NB4 (cell line): ENCODE measurements around the gene JAKMIP2.

Experiments used
- DNase-seq: peaks from one replicate; pipeline ENCODE4 v3.0.0; 2010; ENCODE audit warnings: low read depth
- H3K4me3 ChIP-seq: one replicate; pipeline ENCODE4 v1.5.1; 2011; ENCODE audit warnings: mild to moderate bottlenecking, low read depth, low read length, moderate library complexity
- MYC ChIP-seq: IDR thresholded peaks from 2 replicates; pipeline ENCODE4 v1.6.1; 2011; ENCODE audit warnings: low read depth, low read length
- POLR2A ChIP-seq: IDR thresholded peaks from 2 replicates; pipeline ENCODE4 v1.6.1; 2011; ENCODE audit warnings: mild to moderate bottlenecking; ENCODE audit not compliant: insufficient read length; ENCODE audit errors: extremely low read depth
- TF ChIP-seq, protein P1 (sequence below): IDR thresholded peaks from one replicate; pipeline ENCODE4 v1.5.1; 2012; ENCODE audit warnings: low read depth, low read length
- TF ChIP-seq, protein P2 (sequence below): IDR thresholded peaks from 2 replicates; pipeline ENCODE4 v1.6.1; 2011; ENCODE audit warnings: low read depth, low read length

Gene JAKMIP2

DNA sequence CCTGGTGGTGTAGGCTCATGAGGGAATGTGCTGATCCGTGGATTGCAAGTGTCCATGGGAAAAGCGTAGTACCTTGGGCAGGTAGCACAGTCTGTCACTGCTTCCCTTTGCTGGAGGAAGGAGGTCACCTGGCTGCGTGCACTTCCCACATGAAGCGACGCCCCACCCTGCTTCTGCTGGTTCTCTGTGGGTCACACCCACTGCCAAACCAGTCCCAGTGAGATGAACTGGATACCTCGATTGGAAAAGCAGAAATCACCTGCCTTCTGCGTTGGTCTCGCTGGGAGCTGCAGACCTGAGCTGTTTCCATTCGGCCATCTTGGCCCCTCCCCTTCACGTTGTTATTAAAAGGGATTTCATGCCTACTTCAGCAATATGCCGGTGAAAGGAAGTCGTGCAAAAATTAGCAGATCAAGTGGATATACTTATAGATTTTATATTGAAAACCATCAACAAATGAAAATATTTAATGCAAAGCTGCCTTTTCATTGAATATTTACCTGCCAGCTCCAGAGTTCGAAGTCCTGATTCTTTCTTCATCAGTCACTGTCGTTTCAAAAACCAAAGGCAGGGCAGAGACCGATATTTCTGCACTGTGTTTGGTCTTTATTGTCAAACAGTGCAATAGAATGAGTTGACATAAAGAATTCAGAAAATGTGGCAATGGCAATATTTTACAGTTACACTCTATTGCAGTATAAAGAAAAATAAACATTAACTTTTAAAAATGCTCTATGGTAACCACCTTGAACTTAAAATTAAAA is 123.2 kb downstream of the JAKMIP2 start:
- TF ChIP-seq, protein P1, sequence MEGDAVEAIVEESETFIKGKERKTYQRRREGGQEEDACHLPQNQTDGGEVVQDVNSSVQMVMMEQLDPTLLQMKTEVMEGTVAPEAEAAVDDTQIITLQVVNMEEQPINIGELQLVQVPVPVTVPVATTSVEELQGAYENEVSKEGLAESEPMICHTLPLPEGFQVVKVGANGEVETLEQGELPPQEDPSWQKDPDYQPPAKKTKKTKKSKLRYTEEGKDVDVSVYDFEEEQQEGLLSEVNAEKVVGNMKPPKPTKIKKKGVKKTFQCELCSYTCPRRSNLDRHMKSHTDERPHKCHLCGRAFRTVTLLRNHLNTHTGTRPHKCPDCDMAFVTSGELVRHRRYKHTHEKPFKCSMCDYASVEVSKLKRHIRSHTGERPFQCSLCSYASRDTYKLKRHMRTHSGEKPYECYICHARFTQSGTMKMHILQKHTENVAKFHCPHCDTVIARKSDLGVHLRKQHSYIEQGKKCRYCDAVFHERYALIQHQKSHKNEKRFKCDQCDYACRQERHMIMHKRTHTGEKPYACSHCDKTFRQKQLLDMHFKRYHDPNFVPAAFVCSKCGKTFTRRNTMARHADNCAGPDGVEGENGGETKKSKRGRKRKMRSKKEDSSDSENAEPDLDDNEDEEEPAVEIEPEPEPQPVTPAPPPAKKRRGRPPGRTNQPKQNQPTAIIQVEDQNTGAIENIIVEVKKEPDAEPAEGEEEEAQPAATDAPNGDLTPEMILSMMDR = no peak
- TF ChIP-seq POLR2A (no peak), MYC (no peak)
- TF ChIP-seq, protein P2, sequence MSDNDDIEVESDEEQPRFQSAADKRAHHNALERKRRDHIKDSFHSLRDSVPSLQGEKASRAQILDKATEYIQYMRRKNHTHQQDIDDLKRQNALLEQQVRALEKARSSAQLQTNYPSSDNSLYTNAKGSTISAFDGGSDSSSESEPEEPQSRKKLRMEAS = no peak
- H3K4me3 ChIP-seq = no peak overlapping the region
- DNase-seq = no peak

DNA sequence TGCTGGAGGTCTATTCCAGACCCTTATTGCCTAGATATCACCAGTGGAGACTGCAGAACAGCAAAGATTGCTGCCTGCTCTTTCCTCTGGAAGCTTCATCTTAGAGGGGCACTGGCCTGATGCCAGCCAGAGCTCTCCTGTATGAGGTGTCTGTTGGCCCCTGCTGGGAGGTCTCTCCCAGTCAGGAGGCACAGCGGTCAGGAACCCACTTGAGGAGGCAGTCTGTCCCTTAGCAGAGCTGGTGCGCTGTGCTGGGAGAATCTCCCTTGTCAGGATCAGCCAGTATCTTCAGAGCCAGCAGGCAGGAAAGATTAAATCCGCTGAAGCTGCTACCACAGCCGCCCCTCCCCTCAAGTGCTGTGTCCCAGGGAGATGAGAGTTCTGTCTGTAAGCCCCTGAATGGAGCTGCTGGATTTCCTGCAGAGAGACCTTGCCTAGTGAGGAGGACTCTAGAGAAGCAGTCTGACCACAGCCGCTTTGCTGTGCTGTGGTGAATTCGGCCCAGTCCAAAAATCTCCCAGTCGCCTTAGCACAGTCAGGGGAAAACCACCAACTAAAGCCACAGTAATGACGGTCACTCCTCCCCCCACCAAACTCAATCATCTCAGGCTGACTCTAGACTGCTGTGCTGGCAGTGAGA is 124.1 kb downstream of the JAKMIP2 start:
- DNase-seq = no peak
- TF ChIP-seq, protein P2 = no peak
- TF ChIP-seq POLR2A (no peak), MYC (no peak)
- TF ChIP-seq, protein P1 = no peak
- H3K4me3 ChIP-seq = no peak overlapping the region

DNA sequence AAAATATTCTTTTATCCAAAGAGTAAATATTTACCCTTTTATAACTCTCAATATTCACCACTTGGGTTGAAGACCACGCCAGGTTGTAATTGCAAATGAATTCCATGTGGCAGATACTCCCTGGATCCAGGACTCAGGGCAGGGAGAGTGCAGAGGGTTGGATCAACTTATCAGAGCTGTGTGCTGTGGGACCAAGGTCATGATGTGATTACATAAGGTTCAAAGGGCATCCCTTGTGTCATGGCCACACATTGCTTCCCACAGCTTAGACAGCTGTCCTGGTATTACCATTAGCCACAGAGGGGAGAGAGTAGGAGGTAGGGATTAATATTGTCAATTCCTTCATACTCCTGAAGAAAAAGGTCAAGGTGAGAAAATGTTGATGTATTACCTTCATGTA is 133.9 kb downstream of the JAKMIP2 start:
- no peak for DNase-seq
- TF ChIP-seq POLR2A (no peak), MYC (no peak)
- TF ChIP-seq, protein P2 = no peak
- TF ChIP-seq, protein P1 = no peak

DNA sequence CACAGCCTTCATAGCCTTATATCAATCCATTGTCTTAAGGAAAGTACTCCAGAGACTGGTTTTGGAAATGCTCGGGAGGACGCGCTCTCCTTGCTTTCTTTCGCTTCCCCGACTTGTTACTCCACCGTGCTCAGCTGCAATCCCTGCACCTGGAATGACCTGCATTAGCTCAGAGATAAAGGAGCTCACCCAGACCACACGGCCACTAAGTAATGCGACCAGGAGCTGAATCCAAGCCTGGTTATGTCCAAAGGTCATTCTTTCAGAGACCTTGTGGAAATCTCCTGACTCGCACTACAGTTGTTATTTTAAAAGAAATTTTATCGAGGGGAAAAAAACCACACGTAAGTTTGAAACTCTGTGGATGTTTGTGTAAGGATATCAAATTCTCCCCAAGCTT is 137.3 kb downstream of the JAKMIP2 start:
- no peak overlapping the region for H3K4me3 ChIP-seq
- TF ChIP-seq, protein P2 = no peak
- TF ChIP-seq MYC (no peak), POLR2A (no peak)
- TF ChIP-seq, protein P1 = no peak
- DNase-seq = no peak

More for the DNA sequence above, 133.9 kb downstream of the JAKMIP2 start:
- no peak overlapping the region for H3K4me3 ChIP-seq

DNA sequence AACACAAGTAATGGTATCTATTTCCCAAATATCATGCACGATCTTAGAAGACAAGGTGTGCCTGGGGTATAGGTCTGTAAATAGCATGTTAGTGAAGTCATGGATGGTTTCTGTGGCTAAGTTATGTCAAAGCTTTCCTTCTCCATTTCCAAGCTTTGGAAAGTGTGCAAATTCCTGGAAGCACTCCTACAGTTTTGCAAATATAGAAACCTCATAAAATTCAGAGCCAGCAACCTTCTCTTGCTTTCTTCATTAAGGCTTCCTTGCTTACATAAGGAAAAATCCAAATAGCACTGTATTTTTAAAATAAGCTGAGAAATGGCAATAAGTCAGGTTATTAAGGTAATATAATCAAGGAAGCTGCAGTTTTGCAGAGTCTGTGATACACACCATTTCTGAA is 138.1 kb downstream of the JAKMIP2 start:
- TF ChIP-seq, protein P2 = no peak
- TF ChIP-seq POLR2A (no peak), MYC (no peak)
- TF ChIP-seq, protein P1 = no peak

More for the DNA sequence above, 138.1 kb downstream of the JAKMIP2 start:
- no peak for DNase-seq
- no peak overlapping the region for H3K4me3 ChIP-seq
